ENCODE data around the gene CNOT8.
"Not testable (repeated sequence)": the region's sequence is repeated elsewhere in the genome, so short reads cannot be mapped to it uniquely, and the experiment has no call there.

The CNOT8 gene

DNA sequence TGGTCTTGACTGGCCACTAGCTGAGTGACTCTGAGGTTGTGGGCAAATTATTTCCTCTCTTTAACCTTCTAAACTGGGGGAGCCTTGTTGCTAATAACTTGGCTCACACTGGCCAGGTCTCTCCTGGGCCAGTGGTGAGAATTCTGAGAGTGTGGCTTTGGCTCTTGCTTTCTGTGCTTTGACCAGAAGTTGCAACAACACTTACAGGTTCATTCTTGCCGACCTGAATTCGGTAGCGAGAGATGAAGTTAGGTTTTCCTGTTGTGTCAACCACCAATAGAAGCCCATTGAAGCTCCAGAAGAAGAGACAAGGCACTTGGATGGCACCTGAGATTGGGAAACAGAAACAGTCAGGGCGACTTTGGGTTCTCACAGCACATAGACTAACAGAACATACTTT, 27.8 kb upstream of the CNOT8 start:
- Histone ChIP-seq H3K9me3 (ENCODE audit: control insufficient read depth, low read length) (no peaks in the 10 kb centered on the region), H3K4me3 (ENCODE audit: low read depth, low read length) (no peak overlapping the region), H3K79me2 (peaks cover 3% of the 10 kb centered on the region), H3K4me1 (peaks cover 28% of the 10 kb centered on the region), H2AFZ (no peak overlapping the region), H3K4me2 (ENCODE audit: low read length) (no peak overlapping the region), H3K36me3 (ENCODE audit: control insufficient read depth, insufficient read depth, low read length) (no peaks in the 10 kb centered on the region), H3K27me3 (ENCODE audit: control insufficient read depth, insufficient read depth, low read length) (no peaks in the 10 kb centered on the region), H3K27ac (peak overlapping the region; percentile 49), H3K9ac (no peak overlapping the region)
- TF ChIP-seq, protein P1, sequence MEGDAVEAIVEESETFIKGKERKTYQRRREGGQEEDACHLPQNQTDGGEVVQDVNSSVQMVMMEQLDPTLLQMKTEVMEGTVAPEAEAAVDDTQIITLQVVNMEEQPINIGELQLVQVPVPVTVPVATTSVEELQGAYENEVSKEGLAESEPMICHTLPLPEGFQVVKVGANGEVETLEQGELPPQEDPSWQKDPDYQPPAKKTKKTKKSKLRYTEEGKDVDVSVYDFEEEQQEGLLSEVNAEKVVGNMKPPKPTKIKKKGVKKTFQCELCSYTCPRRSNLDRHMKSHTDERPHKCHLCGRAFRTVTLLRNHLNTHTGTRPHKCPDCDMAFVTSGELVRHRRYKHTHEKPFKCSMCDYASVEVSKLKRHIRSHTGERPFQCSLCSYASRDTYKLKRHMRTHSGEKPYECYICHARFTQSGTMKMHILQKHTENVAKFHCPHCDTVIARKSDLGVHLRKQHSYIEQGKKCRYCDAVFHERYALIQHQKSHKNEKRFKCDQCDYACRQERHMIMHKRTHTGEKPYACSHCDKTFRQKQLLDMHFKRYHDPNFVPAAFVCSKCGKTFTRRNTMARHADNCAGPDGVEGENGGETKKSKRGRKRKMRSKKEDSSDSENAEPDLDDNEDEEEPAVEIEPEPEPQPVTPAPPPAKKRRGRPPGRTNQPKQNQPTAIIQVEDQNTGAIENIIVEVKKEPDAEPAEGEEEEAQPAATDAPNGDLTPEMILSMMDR (IDR thresholded peaks at IDR 0.05): no peak

DNA sequence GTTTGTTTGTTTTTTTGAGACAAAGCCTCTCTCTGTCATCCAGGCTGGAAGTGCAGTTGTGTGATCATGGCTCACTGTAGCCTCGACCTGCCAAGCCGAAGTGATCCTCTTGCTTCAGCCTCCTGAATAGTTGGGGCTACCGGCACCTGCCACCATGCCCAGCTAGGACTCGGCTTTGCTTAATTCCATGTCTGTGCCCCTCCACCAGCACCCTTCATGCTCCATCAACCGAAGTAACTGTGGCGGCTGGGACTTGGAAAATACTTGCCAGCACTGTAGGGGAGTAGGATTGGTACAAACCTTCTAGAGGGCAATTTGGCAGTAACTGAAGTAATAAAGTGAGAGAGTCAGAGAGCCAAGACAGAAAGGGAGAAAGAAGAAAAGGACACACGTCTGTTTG, 27.0 kb upstream of the CNOT8 start:
- Histone ChIP-seq H3K9me3 (ENCODE audit: control insufficient read depth, low read length) (no peaks in the 10 kb centered on the region), H3K4me1 (peaks cover 33% of the 10 kb centered on the region), H3K4me3 (ENCODE audit: low read depth, low read length) (no peak overlapping the region)

DNA sequence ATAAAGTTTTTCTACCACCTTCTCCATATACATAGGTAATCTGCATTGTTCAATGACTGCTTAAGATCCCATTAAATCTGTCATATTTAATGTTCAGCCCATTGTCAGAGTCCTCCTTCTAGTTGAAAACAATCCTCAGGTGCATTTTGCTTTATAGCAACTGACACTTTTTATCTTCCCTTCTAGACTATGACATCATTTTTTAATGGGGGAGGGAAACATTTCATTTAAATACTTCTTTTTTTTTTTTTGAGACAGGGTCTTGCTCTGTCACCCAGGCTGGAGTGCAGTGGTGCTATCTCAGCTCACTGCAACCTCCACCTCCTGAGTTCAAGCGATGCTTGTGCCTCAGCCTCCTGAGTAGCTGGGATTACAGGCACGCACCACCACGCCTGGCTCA, 25.6 kb upstream of the CNOT8 start:
- not testable (repeated sequence) for H3K36me3 ChIP-seq (ENCODE audit: control insufficient read depth, insufficient read depth, low read length); H3K4me3 ChIP-seq (ENCODE audit: low read depth, low read length); H3K4me2 ChIP-seq (ENCODE audit: low read length); H3K27ac ChIP-seq; H3K9me3 ChIP-seq (ENCODE audit: control insufficient read depth, low read length); H3K27me3 ChIP-seq (ENCODE audit: control insufficient read depth, insufficient read depth, low read length); H2AFZ ChIP-seq; H3K9ac ChIP-seq
- peaks cover 40% of the 10 kb centered on the region for H3K4me1 ChIP-seq
- H3K79me2 ChIP-seq: peaks cover 12% of the 10 kb centered on the region

More for the DNA sequence above, 27.0 kb upstream of the CNOT8 start:
- Histone ChIP-seq H3K27me3 (ENCODE audit: control insufficient read depth, insufficient read depth, low read length) (no peaks in the 10 kb centered on the region), H3K79me2 (peaks cover 7% of the 10 kb centered on the region), H3K4me2 (ENCODE audit: low read length) (no peak overlapping the region), H2AFZ (no peak overlapping the region), H3K36me3 (ENCODE audit: control insufficient read depth, insufficient read depth, low read length) (no peaks in the 10 kb centered on the region), H3K9ac (no peak overlapping the region), H3K27ac (peak overlapping the region; percentile 49)
- TF ChIP-seq, protein P1 (IDR thresholded peaks at IDR 0.05): no peak

DNA sequence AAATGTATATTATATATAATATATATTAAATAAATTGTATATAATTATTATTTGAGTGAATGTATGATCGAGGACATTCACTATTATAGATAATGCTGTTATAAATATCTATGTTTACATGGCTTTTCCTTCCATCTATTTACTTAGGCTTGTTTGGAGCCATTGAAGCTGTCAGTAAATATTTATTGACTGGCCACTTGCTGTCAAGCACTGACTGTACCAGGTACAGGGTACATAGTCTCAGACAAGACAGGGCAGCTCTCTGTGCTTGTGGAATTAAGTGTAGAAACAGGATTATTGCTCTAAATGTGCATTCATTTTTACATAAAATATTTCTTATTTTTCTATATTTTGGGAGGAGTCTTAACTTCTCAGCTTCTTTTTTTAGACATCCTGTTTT, 24.4 kb upstream of the CNOT8 start:
- H3K27ac ChIP-seq: peak overlapping the region; percentile 80
- TF ChIP-seq, protein P1 (IDR thresholded peaks at IDR 0.05): no peak
- H3K27me3 ChIP-seq (ENCODE audit: control insufficient read depth, insufficient read depth, low read length): no peaks in the 10 kb centered on the region
- peaks cover 22% of the 10 kb centered on the region for H3K79me2 ChIP-seq
- no peak overlapping the region for H3K4me2 ChIP-seq (ENCODE audit: low read length)
- peaks cover 42% of the 10 kb centered on the region for H3K4me1 ChIP-seq
- no peaks in the 10 kb centered on the region for H3K9me3 ChIP-seq (ENCODE audit: control insufficient read depth, low read length)
- no peak overlapping the region for H2AFZ ChIP-seq
- no peak overlapping the region for H3K9ac ChIP-seq
- no peak overlapping the region for H3K4me3 ChIP-seq (ENCODE audit: low read depth, low read length)
- H3K36me3 ChIP-seq (ENCODE audit: control insufficient read depth, insufficient read depth, low read length): no peaks in the 10 kb centered on the region

DNA sequence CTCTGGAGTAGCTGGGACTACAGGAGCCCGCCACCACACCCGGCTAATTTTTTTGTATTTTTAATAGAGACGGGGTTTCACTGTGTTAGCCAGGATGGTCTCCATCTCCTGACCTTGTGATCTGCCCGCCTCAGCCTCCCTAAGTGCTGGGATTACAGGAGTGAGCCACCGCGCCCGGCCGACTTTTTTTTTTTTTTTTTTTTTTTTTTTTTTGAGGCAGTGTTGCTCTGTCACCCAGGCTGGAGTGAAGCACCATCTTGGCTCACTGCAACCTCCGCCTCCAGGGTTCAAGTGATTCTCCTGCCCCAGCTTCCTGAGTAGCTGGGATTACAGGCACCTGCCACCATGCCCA, 22.8 kb upstream of the CNOT8 start:
- H3K4me2 ChIP-seq (ENCODE audit: low read length); H3K9me3 ChIP-seq (ENCODE audit: control insufficient read depth, low read length); H3K36me3 ChIP-seq (ENCODE audit: control insufficient read depth, insufficient read depth, low read length); H3K4me3 ChIP-seq (ENCODE audit: low read depth, low read length); H2AFZ ChIP-seq; H3K27me3 ChIP-seq (ENCODE audit: control insufficient read depth, insufficient read depth, low read length); H3K9ac ChIP-seq: not testable (repeated sequence)
- Histone ChIP-seq H3K4me1 (peaks cover 35% of the 10 kb centered on the region), H3K27ac (peak overlapping the region; percentile 80), H3K79me2 (peaks cover 34% of the 10 kb centered on the region)

DNA sequence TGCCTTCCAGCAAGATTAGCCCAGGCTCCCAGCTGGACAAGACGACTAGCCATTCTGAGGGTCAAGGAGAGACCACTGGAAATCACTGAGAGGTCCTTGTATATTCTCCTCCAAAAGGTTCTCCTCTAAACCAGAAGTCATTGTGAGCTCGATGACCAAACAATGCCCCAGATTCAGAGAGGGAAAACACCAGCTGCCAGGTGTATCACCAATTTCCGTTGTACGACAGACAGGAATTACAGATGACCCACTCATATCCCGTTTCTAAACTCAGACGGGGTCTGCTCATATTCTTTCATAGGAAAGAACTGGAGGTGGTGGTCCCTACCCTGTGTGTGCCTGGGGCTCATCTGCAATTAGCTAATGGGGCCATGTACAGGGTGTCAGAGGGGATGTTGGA, 22.2 kb upstream of the CNOT8 start:
- Histone ChIP-seq H2AFZ (no peak overlapping the region), H3K36me3 (ENCODE audit: control insufficient read depth, insufficient read depth, low read length) (no peaks in the 10 kb centered on the region)

More for the DNA sequence above, 22.2 kb upstream of the CNOT8 start:
- H3K79me2 ChIP-seq: peaks cover 36% of the 10 kb centered on the region
- TF ChIP-seq, protein P1 (IDR thresholded peaks at IDR 0.05): no peak
- no peaks in the 10 kb centered on the region for H3K27me3 ChIP-seq (ENCODE audit: control insufficient read depth, insufficient read depth, low read length)
- H3K4me3 ChIP-seq (ENCODE audit: low read depth, low read length): no peak overlapping the region
- H3K9me3 ChIP-seq (ENCODE audit: control insufficient read depth, low read length): no peaks in the 10 kb centered on the region
- no peak overlapping the region for H3K9ac ChIP-seq
- no peak overlapping the region for H3K4me2 ChIP-seq (ENCODE audit: low read length)
- peak overlapping the region; percentile 80 for H3K27ac ChIP-seq
- H3K4me1 ChIP-seq: peaks cover 38% of the 10 kb centered on the region

Data from parathyroid adenoma (tissue), 2 donors.